Fibroblast of villous mesenchyme (primary cell): ENCODE data around the gene NOP53. TPM values are rescaled to one million over a fixed set of nuclear protein-coding genes. Genes with fewer than 3 reads are reported as not detected.
"Not testable (repeated sequence)": the region's sequence is repeated elsewhere in the genome, so short reads cannot be mapped to it uniquely, and the experiment has no call there.

Experiments
- DNase-seq: peaks from one replicate; pipeline ENCODE4 v3.0.0-alpha.2; 2010; ENCODE audit warnings: low read depth
- H3K4me3 ChIP-seq: 2 replicates; pipeline ENCODE4 v1.5.1; 2011; ENCODE audit warnings: low read depth, mild to moderate bottlenecking, low read length
- CTCF ChIP-seq: IDR thresholded peaks from 2 replicates; pipeline ENCODE4 v1.5.1; 2012; ENCODE audit warnings: low read depth, mild to moderate bottlenecking, low read length; ENCODE audit not compliant: insufficient read depth
- total RNA-seq: library from RNA; depleted of rRNA; stranded (reverse); fragments of >200 nt; gene quantifications from 2 replicates; pipeline ENCODE4 v1.2.3, GENCODE V29; 2012

NOP53 gene
- total RNA-seq, 1 donor, result 35.0 TPM

- no peak for DNase-seq
- H3K4me3 ChIP-seq, result no peak overlapping the region
- TF ChIP-seq CTCF, result no peak
These were observed 16.2 kb downstream of the NOP53 start for GRCh38 chr19:47761566-47761965.

- H3K4me3 ChIP-seq, result no peak overlapping the region
- DNase-seq, result no peak
- TF ChIP-seq CTCF, result no peak
These were observed 16.8 kb downstream of the NOP53 start for GRCh38 chr19:47762151-47762550.

GRCh38 chr19:47762615-47763308 is 17.4 kb downstream of the NOP53 start:
- H3K4me3 ChIP-seq, result no peak overlapping the region
- no peak for TF ChIP-seq CTCF
- DNase-seq, result peak; percentile 44

GRCh38 chr19:47764705-47765104 is 19.4 kb downstream of the NOP53 start:
- not testable (repeated sequence) for DNase-seq, H3K4me3 ChIP-seq

- peak; percentile 56 for DNase-seq
These were observed 20.4 kb downstream of the NOP53 start for GRCh38 chr19:47765523-47766358.

GRCh38 chr19:47766359-47766620 is 20.9 kb downstream of the NOP53 start:
- DNase-seq, result no peak
- TF ChIP-seq CTCF, result no peak
- H3K4me3 ChIP-seq, result no peak overlapping the region

More at GRCh38 chr19:47765523-47766358, 20.4 kb downstream of the NOP53 start:
- peak; percentile 87 for TF ChIP-seq CTCF
- no peak overlapping the region for H3K4me3 ChIP-seq

- no peak overlapping the region for H3K4me3 ChIP-seq
- no peak for TF ChIP-seq CTCF
- no peak for DNase-seq
These were observed 21.3 kb downstream of the NOP53 start for GRCh38 chr19:47766670-47767069.
